Activated CD8-positive, alpha-beta memory T cell treated with anti-CD3 and anti-CD28 coated beads for 1 hour (primary cell): ENCODE data around the gene PARP16.

Experiments
- DNase-seq, 2 donors: peaks; one replicate each; pipeline ENCODE4 v3.0.0-alpha.2; 2020; ENCODE audit warnings: low read depth in 1 of 2; ENCODE audit errors: extremely low read depth in 1 of 2

Gene PARP16

DNA sequence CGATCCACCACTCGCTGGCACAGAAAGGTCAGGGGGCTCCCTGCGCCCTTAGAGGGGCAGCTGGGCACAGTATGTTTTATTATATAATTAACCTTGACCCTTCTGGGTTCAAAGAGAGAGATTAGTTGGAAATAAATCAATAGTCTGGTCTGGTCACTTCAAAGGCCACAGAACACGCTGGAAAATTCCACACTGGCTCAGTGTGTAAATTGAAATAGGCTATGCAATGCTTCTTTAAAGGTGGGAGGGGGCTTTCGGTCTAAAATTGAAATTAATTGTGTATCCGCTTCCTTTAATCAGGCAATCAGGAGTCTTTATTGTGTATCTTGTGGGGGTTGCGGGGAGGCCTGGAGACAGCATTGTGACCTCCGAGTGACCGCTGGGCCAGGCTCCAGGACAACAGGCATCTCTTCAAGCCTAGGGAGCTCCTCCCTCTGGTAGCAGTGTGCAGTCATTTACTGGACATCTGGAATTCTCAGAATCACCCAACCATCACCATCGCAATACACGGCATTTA, 25.8 kb upstream of the PARP16 start:
- DNase-seq = no peak

DNA sequence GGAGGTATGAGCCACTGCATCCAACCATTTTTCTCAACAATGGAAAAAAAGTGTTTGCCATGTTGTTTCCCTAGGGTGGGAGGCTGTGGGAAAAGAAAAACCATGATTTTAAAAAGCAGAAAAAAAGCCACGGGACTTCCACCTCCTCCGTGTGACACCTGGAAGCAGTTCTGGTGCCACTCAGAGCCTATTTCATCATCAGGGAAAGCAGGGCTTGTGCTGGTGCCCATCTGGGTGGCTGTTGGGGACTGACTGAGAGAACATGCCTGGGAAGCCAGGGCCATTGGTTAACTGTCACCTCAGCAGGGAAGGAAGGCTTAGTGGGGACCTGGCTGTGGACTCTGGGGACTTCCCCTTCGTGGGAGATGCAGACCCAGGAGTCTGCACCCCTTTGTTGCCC, 25.1 kb upstream of the PARP16 start:
- DNase-seq = no peak

DNA sequence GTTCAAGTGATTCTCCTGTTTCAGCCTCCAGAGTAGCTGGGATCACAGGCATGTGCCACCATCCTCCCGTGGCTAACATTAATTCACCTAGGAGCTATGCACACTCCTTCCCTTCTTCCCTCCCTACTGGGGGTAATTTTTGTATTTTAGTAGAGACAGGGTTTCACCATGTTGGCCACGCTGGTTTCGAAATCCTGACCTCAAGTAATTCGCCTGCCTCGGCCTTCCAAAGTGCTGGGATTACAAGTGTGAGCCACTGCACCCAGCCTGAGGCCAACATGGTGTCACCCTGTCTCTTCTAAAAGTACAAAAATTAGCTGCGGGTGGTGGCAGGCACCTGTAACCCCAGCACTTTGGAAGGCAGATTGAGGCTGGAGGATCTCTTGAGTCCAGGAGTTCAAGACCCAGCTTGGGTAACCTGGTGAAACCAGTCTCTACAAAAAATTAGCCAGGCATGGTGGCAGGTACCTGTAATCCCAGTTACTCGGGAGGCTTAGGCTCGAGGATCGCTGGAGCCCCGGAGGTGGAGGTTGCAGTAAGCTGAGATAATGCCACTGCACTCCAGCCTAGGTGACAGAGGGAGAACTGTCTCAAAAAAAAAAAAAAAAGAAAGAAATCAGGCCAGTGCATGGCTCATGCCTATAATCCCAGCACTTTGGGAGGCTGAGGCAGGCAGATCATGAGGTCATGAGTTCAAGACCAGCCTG, 23.9 kb upstream of the PARP16 start:
- no peak for DNase-seq

DNA sequence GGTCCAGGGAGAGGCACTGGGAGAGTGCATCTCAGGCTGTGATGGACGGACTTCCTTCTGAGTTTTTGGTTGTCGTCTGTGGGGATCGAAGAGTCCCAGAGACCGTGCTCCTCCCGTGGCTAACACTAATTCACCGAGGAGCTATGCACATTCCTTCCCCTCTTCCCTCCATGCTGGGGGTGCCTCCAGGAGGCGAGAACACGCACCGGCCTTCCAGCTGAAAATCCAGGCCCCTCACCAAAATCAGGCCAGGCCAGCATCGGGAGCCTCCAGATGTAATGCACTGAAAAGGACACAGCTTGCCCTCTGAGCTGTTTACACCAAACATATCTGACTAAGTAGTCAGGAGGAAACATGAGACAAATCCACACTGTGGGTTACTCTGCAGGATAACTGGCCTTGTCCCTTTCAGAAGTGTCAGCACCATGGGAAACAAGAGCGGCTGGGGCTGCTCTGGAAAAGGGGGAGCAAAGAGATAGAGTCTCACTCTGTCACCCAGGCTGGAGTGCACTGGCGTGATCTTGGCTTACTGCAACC, 23.3 kb upstream of the PARP16 start:
- no peak for DNase-seq

DNA sequence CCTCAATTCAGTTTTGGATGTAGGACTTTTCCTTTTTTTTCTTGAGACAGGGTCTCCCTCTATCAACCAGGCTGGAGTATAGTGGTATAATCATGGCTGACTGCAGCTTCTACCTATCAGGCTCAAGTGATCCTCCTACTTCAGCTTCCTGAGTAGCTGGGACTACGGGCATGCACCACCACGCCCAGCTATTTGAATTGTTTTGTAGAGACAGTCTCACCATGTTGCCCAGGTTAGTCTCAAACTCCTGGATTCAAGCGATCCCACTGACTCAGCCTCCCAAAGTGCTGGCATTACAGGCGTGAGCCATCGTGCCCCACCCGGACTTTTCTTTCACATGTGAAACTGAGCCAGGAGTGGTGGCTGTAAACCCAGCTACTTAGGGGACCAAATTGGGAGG, 21.3 kb upstream of the PARP16 start:
- no peak for DNase-seq

DNA sequence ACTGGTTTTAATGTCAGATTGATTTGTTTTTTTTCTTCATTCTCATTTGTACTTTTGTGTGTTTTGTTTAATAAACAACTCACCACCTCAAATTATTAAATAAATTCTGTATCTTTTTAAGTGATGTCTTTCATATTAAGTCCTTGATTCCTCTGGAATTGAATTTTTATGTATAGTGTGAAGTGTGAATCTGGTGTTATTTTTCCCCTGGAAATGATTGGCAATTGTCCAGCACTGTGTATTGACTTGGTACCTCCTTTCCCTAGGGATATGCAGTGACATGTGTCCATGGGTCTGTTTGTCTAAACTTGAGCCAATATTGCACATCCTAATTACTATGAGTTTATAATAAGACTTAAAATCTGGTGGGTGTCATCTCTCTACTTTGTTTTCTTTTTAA, 19.9 kb upstream of the PARP16 start:
- no peak for DNase-seq

DNA sequence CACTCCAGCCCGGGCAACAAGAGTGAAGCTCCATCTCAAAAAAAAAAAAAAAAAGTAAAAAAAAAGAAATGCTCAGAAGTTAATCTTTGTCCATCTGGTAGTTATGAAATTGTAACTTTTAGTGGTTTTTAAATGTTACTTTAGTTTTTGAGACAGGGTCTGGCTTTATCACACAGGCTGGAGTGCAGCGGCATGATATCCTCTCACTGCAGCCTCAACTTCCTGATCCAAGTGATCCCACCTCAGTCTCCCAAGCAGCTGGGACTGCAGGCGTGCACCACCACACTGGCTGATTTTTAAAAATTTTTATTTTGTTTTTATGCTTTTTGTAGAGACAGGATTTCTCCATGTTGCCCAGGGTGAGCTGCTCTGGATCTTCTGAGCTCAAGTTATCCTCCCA, 19.1 kb upstream of the PARP16 start:
- no peak for DNase-seq

DNA sequence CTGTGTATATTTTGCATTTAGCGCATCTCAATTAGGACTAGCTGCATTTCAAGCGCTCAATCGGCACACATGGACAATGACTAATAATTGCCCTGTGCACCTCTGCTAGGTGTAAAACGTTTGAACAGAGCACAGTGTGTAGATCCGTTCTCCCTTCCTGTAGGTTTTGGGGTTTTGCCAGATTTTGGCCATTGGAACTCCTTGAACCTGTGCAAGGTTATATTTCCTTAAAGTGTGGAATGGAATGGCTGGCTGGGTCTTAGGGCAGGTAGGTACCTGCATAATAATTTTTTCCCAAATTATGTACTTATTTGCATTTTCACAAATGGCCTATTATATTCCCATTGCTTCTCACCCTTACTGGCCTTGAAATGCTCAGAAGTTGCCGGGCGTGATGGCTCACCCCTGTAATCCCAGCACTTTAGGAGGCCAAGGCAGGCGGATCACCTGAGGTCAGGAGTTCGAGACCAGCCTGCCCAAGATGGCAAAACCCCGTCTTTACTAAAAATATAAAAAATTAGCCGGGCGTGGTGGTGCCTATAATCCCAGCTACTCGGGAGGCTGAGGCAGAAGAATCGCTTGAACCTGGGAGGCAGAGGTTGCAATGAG, 18.6 kb upstream of the PARP16 start:
- DNase-seq = no peak

DNA sequence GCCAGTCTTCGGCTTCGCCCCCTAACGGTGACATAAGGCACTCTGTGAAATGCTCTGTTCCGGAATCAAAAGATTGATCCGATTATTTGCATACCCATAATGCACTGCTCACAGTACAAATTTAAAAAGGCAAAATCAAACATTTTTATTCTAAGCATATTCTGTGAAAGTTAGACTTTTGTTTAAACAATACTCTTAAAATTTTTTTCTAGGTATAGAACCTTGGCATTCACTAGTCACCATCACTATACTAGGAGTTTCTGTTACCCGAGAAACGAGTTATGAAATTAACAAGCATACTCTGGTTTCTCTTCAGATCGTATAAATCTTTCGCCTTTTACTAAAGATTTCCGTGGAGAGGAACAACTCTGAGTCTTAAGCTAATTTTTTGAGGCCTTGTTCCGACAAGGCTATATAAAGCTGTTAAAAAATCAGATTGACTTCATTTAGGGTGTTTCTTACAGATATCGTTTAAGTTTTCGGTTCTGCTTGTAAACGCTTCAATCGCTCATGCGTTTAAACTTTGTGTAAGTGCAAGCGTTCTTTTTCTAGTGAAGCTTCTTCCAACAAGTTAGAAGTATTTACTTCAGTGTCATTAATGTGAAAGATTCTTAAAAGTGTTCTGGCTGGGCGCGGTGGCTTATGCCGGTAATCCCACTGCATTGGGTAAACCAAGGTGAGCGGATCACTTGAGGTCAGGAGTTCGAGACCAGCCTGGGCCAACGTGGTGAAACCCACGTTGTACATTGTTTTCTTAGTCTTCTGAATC, 17.9 kb upstream of the PARP16 start, which contains the start of gene RNU5B-1:
Gene RNU5B-1, plus strand, starts transcription at position 297 of the 769 bp plus-strand sequence.
- DNase-seq = peak; percentile 45 to 56

DNA sequence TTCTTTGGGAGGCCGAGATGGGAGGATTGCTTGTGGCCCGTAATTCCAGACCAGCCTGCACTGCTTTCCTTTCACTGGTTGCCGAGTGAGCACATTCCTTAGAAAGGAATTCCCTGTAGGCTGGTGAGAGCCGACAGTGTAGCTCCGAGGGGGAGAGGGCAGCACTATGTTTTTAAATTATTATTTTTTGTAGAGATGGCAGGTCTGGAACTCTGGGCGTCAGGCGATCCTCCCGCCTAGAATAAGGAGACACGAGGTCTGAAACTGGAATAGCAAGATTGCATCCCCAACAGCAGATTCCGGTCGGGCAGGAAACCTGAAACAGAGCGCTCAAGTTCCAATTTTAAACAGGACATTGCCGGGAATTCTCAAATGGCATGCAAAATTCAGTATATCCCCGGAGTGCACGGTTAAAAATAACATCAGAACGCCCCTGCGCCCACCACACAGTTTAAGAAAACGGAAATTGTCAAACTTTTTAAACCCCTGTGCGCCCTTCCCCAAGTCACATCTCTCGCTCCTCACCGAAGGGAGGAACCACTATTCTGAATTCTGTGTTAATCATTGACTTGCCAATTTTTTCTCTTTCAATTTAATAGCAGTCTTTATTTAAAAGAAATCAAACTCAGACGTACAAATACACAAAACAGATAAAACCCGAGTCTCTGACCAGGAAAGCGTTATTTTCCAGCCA, 17.2 kb upstream of the PARP16 start:
- no peak for DNase-seq

DNA sequence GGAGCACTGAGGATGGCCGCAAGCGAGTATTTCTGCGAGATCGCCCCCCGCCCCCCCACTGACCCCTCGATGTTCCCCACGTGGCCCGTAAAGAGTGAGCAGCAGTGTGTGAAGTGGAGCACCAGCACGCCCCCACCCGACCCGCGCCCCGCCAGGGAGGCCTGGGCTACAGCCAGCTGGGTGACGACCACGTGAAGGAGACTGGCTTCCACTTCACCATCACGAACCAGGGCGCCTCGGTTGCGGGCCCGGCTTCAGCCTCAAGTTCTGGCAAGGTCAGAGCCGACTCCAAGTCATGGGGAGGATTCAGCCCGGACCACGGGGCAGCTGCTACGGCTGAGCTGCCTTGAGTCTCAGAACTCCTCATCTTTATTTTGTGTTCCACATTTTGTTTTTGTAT, 15.4 kb upstream of the PARP16 start:
- no peak for DNase-seq

DNA sequence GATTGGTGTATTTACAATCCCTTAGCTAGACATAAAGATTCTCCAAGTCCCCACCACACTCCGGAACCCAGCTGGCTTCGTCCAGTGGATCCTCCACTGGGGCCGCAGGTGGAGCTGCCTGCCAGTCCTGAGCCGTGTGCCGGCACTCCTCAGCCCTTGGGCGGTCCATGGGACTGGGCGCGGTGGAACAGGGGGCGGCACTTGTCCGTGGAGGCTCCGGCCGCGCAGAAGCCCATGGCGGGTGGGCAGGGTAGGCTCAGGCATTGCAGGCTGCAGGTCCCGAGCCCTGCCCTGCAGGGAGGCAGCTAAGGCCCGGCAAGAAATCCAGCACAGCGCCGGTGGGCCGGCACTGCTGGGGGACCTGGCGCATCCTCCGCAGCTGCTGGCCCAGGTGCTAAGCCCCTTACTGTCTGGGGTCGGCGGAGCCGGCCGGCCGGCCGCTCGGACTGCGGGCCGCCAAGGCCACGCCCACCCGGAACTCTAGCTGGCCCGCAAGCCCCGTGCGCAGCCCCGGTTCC, 14.3 kb upstream of the PARP16 start:
- no peak for DNase-seq

DNA sequence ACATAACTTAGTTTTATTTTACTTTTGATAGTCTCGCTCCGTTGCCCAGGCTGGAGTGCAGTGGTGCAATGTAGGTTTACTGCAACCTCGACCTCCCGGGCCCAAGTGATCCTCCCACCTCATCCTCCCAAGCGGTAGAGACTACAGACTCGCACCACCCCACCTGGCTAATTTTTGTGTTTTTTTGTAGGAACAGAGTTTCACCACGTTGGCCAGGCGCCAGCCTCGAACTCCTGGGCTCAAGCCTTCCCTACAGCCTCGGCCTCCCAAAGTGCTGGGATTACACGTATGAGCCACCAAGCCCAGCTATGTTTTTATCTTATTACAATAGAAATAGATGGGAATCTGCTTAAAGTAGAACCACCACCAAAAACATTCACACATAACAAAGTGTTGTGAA, 12.0 kb upstream of the PARP16 start:
- DNase-seq = no peak

DNA sequence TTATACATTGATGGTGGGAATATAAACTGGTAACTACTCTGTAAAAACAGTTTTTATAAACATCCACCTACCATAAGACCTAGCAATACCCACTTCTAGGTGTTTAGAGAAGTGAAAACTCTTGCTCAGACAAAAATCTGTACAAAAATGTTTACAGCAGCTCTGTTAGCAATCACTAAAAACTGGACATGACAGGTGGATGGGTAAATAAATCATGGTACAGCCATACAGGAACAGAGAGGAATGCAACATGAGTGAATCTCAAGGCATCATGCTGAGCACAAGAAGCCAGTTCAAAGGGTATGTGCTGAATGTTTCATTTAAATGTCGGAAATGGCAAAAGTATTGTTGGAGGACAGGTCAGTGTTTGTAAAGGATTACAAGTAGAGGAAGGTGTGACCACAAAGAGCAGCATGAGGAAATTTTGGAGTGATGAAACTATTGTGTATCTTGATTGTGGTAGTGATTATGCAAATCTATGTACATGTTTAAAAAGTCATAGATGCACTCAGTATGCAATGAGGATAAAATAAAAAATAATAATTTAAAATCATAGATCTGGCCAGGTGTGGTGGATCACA, 6.3 kb upstream of the PARP16 start:
- DNase-seq = no peak

DNA sequence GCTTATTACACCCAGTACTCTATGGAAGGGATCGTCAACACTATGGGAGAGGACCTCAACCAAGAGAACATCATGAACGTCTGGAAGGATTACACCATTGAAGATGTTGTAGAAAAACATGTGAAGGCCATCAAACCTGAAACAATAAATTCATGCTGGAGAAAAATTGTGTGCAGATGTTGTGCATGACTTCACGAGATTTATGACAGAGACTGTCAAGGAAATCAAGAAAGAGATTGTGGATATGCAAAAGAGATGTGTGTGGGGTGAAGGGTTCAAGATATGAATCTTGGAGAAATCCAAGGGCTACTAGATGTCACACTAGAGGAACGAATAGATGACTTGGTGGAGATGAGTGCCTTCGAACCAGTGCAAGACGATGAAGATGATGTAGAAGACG, 3.5 kb upstream of the PARP16 start:
- DNase-seq = no peak

DNA sequence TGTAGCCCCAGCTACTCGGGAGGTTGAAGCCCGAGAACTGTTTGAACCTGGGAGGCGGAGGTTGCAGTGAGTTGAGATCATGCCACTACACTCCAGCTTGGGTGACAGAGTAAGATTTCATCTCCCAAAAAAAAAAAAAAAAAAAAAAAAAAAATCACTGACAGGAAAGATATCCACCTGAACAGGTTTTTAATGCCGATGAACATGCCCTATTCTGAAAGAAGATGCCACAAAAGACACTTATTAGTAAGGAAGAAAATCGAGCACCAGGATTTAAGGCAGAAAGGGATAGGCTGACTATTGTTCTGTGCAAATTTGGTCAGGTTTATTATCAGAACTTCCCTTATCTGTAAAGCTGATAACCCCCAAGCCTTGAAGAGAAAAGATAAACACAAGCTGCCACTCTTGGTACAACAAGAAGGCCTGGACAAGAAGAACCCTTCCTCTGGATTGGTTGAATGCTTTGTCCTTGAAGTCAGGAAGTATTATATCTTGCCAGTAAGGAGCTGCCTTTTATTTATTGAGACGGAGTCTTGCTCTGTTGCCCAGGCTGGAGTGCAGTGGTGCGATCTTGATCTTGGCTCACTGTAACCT, 2.7 kb upstream of the PARP16 start:
- no peak for DNase-seq

DNA sequence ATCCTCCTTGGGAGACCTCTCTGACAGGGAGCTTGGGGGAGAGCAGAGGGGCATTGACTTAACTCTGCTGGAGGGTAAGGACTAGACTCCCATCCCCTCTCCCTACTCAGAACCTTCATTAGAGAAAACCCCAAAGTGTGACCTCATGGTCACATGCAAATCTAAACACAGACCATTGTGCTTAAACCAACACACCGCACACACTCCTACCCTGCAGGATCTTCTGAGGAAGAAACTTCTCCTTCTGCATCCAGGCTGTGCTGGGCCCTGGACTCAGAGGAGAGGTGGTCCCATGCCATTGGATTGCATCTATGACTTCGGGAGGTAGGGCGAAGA, 805 bp upstream of the PARP16 start:
- no peak for DNase-seq

DNA sequence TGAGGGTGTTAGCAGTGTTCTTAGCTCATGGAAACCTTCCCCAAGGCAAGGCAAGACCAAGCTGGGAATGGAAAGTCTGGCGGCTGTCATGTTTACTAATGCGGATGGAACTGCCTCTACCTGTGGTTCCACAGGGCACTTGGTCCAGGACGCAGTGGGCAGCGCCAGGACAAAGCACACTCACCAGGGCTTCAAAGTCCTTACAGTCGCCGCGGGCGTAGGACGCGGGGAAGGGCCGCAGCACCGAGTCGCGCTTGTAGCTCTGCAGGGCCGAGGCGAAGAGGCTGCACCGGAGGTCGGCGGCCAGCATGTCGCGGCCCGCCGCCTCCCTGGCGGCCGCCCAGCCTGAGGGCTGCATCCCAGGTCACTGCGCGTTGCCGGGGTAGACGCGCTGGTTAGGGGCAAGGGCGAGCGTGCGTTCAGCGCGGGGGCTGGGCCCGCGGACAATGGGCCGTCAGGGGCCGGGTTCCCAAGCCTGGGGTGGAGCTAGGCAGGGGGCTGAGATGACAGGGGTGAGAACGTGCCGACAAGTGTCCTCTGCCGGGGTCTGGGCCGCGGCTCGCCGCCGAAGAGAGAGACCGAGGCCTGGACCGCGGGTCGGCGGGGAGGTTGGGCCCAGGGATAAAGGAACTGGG, 497 bp downstream of the PARP16 start:
- DNase-seq = no peak

DNA sequence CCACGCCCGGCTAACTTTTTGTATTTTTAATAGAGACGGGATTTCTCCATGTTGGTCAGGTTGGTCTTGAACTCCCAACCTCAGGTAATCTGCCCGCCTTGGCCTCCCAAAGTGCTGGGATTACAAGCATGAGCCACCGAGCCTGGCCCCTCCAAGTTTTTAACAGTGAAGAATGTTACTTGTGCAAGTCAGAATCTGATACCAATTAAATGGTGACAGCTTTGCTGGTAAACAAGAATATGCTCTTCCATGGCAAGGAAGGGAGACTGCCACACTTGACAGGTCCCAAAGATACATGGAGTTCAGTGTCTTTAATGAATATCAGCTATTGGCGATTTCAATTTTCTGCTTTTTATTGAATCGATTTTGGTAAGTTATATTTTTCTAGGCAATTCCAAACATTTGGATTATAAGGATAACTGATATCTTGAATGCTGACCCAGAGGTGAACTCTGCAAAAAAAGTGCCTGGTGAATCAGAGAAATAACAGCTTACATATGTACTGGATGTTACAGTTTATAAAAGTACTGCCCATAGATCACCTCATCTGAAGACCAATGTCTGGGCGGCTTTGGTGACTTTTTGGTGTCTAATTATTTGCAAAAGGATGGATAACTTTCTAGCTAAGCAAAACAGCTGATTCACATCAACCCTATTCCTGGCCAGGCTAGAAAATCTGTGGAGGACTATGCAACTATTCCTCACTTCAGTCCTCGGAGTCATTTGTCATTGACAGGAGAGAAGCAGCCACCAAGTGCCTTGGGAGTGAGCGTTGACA, 1.2 kb downstream of the PARP16 start:
- no peak for DNase-seq
